ENCODE results near the gene SLC23A2. TPM values are rescaled to one million over a fixed set of nuclear protein-coding genes. Genes with fewer than 3 reads are reported as not detected.

Gene SLC23A2
- total RNA-seq, result 14.1 and 17.5 TPM in 2 replicates

DNA sequence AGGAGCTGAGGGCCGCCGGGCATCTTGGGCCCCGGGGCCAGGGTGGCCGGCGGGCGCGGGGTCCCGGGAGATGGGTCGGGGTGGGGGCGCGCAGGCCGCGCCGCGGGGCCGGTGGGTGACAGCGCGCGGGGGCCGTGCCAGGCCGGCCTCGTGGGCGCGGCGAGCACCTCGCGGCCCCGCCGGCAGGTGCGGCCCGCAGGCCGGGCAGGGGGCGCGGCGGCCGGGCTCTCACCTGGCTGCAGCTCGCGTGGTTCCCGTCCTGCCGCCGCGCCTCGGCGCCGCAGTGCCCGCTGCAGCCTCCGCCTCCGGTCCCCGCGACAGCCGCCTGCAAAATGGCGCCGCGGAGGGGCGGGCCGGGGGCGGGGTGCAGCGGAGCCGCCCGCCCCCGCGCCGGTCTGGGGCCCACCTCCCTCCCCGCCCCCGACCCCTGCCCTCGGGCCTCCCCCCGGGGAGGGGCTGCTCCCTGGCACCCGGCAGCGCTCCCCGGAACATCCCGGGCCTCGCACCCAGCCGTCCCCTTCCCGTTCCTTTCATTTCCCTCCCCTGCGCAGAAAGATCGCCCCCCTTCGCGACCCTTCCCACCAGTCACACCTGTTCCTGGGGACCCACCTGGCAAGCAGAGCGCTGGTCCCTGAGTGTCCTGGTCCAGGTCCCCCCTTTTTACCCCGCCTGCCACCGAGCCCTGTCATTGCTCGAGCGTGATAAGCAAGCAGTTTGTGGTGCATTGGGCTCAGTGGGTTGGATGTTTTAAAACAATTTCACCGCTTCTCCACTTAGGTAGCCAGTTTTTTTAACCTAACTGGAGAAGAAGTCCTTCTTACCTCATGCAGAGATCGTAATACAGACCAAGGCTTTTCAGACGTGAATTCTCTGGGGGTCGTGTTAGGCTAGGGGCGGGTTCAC lies at the start of gene SLC23A2:
SLC23A2 (minus strand) TSS at position 337 of the 903 bp plus-strand sequence. CDS start 68,948 bp downstream, outside the sequence.

Small RNA genes lying within 50 kb of the gene (small RNA-seq; reads per million reads assigned to genes)
- gene AL121890.1, result 1.2 reads per million, percentile 23 among the genes with 10 or more reads in this experiment
- not detected for gene RF00322

Other genes starting within 250 kb of the SLC23A2 start
- gene RASSF2, start 177.9 kb downstream of the SLC23A2 start, total RNA-seq, result 7.3 and 9.0 TPM in 2 replicates
- 103 and 107 TPM in 2 replicates for gene TMEM230, start 111.6 kb upstream of the SLC23A2 start, total RNA-seq
- 33.6 and 44.2 TPM in 2 replicates for gene PCNA, start 118.4 kb upstream of the SLC23A2 start, total RNA-seq
- 35.7 and 36.7 TPM in 2 replicates for gene CDS2, start 125.5 kb upstream of the SLC23A2 start, total RNA-seq